Limb (tissue), 2 donors: ENCODE data around the gene ERBB4.
"Not testable (repeated sequence)": the region's sequence is repeated elsewhere in the genome, so short reads cannot be mapped to it uniquely, and the experiment has no call there.

ENCODE experiments used
- DNase-seq, 2 donors: peaks; one replicate each; pipeline ENCODE4 v3.0.0-alpha.2; 2016; ENCODE audit errors: extremely low spot score in 2 of 2

ERBB4 gene

DNA sequence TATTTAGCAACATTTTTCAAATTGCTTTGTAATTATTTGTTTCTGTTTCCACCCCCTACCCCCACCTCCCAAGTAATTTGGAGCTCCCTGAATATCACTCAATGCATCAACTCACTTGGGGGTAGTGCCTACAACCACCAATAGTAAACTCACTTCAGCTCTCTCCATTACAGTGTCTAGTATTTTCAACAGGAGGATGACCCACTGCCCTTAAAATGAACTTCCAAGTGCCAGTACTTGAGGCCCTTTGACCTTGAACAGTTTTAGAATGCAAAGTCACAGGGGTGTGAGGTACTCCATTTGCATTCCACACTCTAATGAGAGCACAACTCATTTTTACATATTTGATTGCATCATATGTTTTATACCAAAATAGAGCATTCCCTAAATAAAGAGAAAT is 523.0 kb downstream of the ERBB4 start:
- DNase-seq, result no peak

GRCh38 chr2:212013626-212014025 is 525.0 kb downstream of the ERBB4 start:
- DNase-seq, result no peak

DNA sequence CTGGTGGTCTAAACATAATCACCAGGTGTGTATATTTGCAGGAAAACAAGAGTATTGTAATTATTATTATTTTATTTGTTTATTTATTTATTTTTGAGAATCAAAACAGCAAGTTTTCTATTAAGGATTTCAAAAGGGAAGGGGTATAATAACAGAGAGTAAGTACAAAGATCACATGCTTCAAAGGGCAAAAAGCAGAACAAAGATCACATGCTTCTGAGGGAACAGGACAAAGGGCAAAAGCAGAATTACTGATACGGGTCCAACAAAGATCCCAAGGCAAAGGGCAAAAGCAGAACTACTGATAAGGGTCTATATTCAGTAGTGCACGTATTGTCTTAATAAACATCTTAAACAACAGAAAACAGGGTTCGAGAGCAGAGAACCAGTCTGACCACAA is 528.3 kb downstream of the ERBB4 start:
- DNase-seq, result not testable (repeated sequence)

DNA sequence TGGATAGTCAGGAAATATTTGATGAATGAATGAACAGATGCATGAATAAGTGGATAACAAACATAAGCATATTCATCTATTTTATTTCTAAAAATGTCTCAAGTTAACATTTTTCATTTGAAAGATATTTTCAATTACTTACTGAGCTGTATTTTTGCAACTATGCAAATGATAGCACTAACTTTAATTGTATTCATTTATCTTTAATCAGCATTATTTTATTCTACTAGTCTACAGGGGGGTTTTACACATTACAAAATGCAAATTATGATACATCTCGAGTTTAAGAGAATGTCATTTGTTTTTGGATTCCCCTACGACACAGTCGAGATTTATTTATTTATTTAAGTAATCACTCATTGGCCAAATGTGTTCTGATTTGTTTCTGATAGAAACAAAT is 530.6 kb downstream of the ERBB4 start:
- DNase-seq, result no peak

GRCh38 chr2:212005085-212005671 is 533.4 kb downstream of the ERBB4 start:
- DNase-seq, result peak in 1 of 2 donors; percentile 32

GRCh38 chr2:212001325-212001724 is 537.3 kb downstream of the ERBB4 start:
- no peak for DNase-seq

GRCh38 chr2:211996857-211997256 is 541.7 kb downstream of the ERBB4 start:
- DNase-seq, result no peak

DNA sequence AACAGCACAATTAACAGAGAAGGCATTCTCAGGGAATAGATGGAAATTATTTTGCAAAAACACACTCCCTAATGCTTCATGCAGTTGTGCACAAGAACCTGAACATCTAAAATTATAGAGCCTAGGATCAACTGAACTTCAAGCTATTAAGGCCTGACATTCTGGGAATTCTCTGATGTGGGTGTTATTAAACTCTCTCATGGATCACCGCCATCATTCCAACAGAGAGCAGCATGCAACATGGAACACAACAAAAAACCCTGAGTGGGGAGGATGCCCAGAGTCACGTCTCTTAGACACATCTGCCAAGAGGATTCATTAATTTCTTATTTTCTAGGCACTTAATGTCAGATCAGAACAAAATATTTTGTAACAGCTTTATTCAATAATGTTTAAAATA is 543.8 kb downstream of the ERBB4 start:
- DNase-seq, result no peak

DNA sequence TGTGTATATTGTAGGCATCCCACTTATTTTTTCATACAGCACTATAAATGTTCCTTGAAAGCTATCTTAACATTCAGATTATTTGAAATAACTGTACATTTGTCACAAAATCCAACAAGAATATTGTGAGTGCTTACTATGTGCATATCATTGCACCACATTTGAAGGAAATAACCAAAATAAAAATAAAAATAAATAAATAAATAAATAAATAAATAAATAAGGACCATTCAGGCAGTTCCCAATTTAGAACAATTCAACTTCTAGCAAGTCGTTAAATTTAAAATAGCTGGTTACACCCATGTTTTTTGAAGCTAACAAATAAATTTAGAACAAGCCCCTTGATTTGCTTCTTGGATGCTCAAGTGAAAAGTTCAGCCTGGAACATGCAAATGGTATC is 548.3 kb downstream of the ERBB4 start:
- DNase-seq, result no peak

DNA sequence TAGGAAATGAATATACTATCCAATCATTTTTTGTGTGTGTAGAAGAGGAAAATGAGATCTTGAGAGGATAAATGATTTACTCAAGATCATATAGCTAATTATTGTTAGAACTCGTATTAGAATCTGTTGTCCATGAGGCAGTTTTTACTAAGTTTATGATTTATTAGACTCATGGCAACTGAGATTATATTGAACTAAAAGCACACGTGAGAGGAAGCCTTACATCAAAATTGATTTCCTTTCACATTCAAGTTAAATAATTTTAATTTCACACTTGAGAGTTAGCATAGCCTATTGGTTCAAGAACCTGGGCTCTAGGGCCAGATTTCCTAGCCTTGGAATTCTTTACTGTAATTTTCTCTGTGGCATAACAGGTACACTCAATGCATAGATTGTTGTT is 552.3 kb downstream of the ERBB4 start:
- DNase-seq, result no peak

DNA sequence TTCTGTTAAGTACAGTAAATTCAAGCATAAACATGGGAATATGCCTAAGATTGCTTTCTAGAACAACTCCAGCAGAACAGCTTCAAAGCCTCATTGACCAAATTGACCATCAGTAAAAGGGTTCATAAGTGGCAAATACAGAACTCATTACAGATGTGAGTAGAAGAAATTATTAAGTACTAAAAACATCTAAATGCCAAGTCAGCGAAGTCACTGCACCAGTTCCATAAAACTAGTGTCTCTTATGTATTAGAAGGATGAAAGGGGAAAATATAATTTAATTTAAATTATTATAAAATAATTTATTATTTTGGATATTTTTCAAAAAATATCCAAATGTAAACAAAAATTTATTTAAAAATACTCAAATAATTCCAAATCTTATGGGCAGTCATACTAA is 553.2 kb downstream of the ERBB4 start:
- DNase-seq, result no peak

DNA sequence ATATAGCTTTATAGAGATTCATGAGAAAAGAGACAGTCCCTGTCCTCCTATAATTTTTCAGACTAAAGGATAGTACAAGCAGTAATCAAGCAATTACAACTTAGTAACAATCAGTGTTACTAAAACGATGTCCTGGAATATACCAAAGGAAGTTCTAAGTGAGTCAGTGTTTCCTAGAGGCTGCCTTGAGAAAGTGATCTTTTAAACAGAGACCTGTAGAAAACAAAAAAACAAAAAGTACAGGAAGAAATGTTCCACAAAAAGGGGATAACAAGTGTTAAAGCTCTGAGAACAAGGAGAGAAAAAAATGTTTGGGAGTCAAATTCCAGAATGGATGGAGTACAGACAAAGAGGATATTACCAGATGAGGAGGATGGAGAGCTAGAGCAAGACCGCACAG is 556.4 kb downstream of the ERBB4 start:
- no peak for DNase-seq

GRCh38 chr2:211981451-211981850 is 557.2 kb downstream of the ERBB4 start:
- no peak for DNase-seq

- no peak for DNase-seq
Observed at GRCh38 chr2:211976076-211976475, 562.5 kb downstream of the ERBB4 start.

- DNase-seq, result no peak
Observed at GRCh38 chr2:211967234-211967633, 571.4 kb downstream of the ERBB4 start.

GRCh38 chr2:211963969-211964368 is 574.6 kb downstream of the ERBB4 start:
- no peak for DNase-seq

- DNase-seq, result no peak
Observed at GRCh38 chr2:211957799-211958198, 580.8 kb downstream of the ERBB4 start.

DNA sequence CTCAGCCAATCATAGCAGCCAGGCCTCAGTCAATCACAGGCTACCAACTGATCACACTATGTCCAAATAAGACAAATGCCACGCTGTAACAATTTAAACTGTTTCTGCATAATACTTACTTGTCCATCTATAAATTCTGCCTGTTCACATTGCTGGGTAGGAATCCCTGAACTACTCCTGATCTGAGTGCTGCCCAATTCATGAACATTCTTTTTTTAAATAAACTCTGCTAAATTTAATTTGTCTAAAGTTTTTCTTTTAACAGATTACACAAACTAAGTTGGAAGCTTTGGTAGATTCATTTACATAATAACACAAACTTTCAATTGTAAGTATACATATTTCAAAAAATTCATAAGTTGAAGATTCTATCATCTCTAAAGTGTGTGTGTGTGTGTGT is 583.0 kb downstream of the ERBB4 start:
- DNase-seq, result no peak

DNA sequence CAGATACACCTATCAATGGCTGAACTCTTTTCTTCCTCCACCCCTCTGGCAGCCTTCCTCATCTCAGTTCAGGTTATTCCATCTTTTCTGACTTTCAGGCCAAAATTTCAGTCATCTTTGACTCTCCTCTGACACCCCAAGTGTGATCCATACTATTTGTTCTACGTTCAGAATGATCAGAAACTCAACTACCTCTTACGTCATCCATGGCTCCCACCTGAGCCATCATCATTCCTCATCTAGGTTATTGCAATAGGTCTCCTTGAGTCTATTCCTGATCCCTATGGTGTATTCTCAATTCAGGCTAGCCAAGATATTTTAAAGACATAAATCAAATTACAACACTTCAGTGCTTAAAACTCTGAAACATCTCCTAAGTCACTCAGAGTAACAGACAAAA is 589.7 kb downstream of the ERBB4 start:
- DNase-seq, result no peak

DNA sequence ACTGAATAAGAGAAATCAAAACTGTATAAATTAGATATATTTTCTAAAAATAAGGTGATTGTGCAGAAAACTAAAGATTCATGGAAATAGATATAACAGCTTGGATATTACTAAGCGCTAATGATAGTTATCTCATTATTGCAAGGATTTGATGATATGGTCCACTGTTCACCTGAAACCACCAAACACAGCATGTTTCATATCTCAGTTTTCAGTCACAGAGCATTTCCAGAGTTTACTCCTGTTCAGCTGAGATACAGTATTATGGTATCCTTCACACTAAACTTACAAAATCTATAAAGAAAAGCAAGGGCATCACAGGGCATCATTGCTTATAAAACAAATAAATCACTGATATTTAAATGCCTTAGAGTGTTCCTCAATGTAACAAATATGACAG is 591.6 kb downstream of the ERBB4 start:
- no peak for DNase-seq

DNA sequence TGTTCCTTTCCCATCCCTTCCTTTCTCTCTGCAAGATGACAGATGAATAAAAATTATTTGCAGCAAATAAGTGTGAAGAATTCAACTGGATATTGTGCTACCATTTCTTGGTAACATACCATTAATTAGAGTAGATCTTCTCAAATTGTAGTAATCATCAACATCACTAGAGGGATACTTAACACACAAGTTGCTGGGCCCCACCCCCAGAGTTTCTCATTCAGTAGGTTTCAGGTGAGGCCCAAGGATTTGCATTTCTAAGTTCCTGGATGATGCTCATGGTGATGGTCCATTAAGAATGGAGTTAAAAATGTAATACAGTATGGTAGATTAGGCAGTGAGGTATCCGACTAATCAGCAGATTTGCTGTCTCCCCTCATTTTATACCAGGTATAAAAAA is 594.0 kb downstream of the ERBB4 start:
- no peak for DNase-seq

GRCh38 chr2:211942153-211942552 is 596.4 kb downstream of the ERBB4 start:
- DNase-seq, result no peak

DNA sequence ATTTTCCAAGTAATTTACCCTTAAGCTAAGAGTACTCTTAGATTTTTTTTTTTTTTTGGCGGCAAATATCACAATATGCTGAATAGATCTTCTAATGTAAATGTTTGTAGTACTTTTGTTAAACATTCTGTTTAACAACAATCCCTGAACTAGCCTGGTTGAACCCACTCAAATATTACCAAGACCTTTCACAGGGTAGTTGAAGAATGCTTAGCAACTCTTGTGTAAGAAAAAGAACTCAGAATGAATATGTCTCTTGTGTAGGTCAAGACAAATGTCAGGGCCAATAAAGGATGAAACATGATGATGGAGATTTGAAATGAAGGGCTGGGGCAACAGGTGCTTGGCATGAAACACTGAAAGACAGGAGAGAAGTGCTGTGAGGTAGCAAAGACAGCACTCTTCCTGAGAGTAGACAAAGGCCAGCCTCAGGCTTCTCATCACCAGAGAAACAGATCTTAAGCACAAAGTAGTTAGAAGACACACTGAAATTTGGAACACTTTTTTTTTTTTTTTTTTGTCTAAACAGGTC is 597.3 kb downstream of the ERBB4 start:
- DNase-seq, result no peak

DNA sequence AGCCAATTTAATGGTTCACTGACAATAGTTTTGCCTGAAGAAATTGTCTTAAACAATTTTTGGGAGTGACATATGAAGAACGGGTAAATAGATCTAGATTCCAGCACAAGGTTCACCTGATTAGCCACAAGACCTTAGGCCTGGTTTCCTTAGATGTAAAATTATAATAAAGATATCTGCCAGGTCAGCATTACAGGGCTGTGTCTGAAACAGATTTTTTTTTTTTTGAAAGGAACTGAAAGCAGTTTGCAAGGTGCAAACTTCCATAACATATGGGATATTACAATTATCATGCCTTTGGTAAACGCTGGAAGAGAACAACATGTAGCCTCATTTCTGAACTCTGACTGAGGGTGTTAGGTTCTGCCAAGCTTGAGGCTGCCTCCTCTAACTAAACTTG is 599.4 kb downstream of the ERBB4 start:
- no peak for DNase-seq
